Endothelial cell of hepatic sinusoid (primary cell): ENCODE results near the gene PIGK.
"Not testable (repeated sequence)": the region's sequence is repeated elsewhere in the genome, so short reads cannot be mapped to it uniquely, and the experiment has no call there.

Experiments used
- in situ Hi-C: cut with HindIII; loops from 2 replicates; pipeline ENCODE4 v1.10.0; 2017; ENCODE audit warnings: low sequenced_read_pairs

Gene PIGK

GRCh38 chr1:77197351-77197750 is 21.9 kb downstream of the PIGK start:
- in situ Hi-C loops = no loop called here

GRCh38 chr1:77193951-77194350 is 25.3 kb downstream of the PIGK start:
- in situ Hi-C loops = no loop called here

GRCh38 chr1:77188770-77189169 is 30.5 kb downstream of the PIGK start:
- in situ Hi-C loops = no loop called here

- in situ Hi-C loops = not testable (repeated sequence)
Observed at GRCh38 chr1:77186907-77187306, 32.3 kb downstream of the PIGK start.

- in situ Hi-C loops = no loop called here
Observed at GRCh38 chr1:77182083-77182482, 37.1 kb downstream of the PIGK start.

GRCh38 chr1:77179632-77180031 is 39.6 kb downstream of the PIGK start:
- in situ Hi-C loops = no loop called here

GRCh38 chr1:77175230-77175844 is 43.9 kb downstream of the PIGK start:
- in situ Hi-C loops = no loop called here

- in situ Hi-C loops = no loop called here
Observed at GRCh38 chr1:77170687-77171086, 48.5 kb downstream of the PIGK start.

- in situ Hi-C loops = no loop called here
Observed at GRCh38 chr1:77168358-77168757, 50.9 kb downstream of the PIGK start.

- in situ Hi-C loops = no loop called here
Observed at GRCh38 chr1:77164434-77164944, 54.7 kb downstream of the PIGK start.

GRCh38 chr1:77159706-77160105 is 59.5 kb downstream of the PIGK start:
- in situ Hi-C loops = not testable (repeated sequence)

GRCh38 chr1:77156214-77156613 is 63.0 kb downstream of the PIGK start:
- in situ Hi-C loops = no loop called here

- in situ Hi-C loops = no loop called here
Observed at GRCh38 chr1:77146270-77146669, 73.0 kb downstream of the PIGK start.

GRCh38 chr1:77143529-77144121 is 75.6 kb downstream of the PIGK start:
- in situ Hi-C loops = no loop called here

- in situ Hi-C loops = no loop called here
Observed at GRCh38 chr1:77139389-77139788, 79.8 kb downstream of the PIGK start.

GRCh38 chr1:77134359-77134758 is 84.9 kb downstream of the PIGK start:
- in situ Hi-C loops = no loop called here

- in situ Hi-C loops = no loop called here
Observed at GRCh38 chr1:77133731-77134358, 85.4 kb downstream of the PIGK start.

- in situ Hi-C loops = no loop called here
Observed at GRCh38 chr1:77126307-77126706, 92.9 kb downstream of the PIGK start.

- in situ Hi-C loops = no loop called here
Observed at GRCh38 chr1:77121503-77121902, 97.7 kb downstream of the PIGK start.

GRCh38 chr1:77120950-77121349 is 98.3 kb downstream of the PIGK start:
- in situ Hi-C loops = no loop called here

- in situ Hi-C loops = no loop called here
Observed at GRCh38 chr1:77118712-77119111, 100.5 kb downstream of the PIGK start.

- in situ Hi-C loops = no loop called here
Observed at GRCh38 chr1:77104672-77105071, 114.6 kb downstream of the PIGK start.
